ENCODE results near the gene CNTNAP4.

The CNTNAP4 gene

GRCh38 chr16:76292218-76292617 lies 15.0 kb downstream of the CNTNAP4 start:
- Histone ChIP-seq H4K8ac (ENCODE audit: low read length) (no peak overlapping the region), H3K23ac (ENCODE audit: low read length in 2 of 2) (no peak overlapping the region), H3K9me3 (ENCODE audit: control insufficient read depth, low read length) (no peaks in the 10 kb centered on the region), H3K18ac (ENCODE audit: low read depth in 1 of 2, low read length in 2 of 2) (no peak overlapping the region), H3K27me3 (ENCODE audit: control insufficient read depth in 1 of 2, insufficient read depth in 1 of 2, low read length in 2 of 2) (no peaks in the 10 kb centered on the region), H3K14ac (ENCODE audit: low read length in 2 of 2) (no peak overlapping the region), H3K4me2 (ENCODE audit: low read length, poor library complexity, severe bottlenecking) (no peak overlapping the region), H2BK12ac (ENCODE audit: low read length in 2 of 2) (no peak overlapping the region), H2BK5ac (ENCODE audit: low read depth, low read length, poor library complexity, severe bottlenecking) (no peak overlapping the region), H3K4me3 (ENCODE audit: insufficient read depth in 1 of 2, low read depth in 1 of 2, low read length in 2 of 2) (no peak overlapping the region), H2AK5ac (ENCODE audit: low read length, severe bottlenecking) (no peak overlapping the region), H3K79me1 (replicated peaks; ENCODE audit: low read length, poor library complexity, severe bottlenecking) (no peaks in the 10 kb centered on the region), H3K4me1 (ENCODE audit: control insufficient read depth, insufficient read depth, low read depth, low read length) (peaks cover 2% of the 10 kb centered on the region), H3K9ac (ENCODE audit: low read length) (no peak overlapping the region), H2BK15ac (ENCODE audit: low read depth, poor library complexity, severe bottlenecking) (no peak overlapping the region), H3K36me3 (ENCODE audit: control insufficient read depth in 1 of 2, insufficient read depth in 2 of 2, low read depth in 1 of 2, low read length in 2 of 2) (no peaks in the 10 kb centered on the region), H4K91ac (ENCODE audit: low read length) (no peak overlapping the region), H2AFZ (ENCODE audit: low read depth, low read length) (no peak overlapping the region), H3K4ac (ENCODE audit: low read depth in 1 of 2, low read length in 2 of 2) (no peak overlapping the region), H3K27ac (ENCODE audit: low read length, poor library complexity, severe bottlenecking) (no peak overlapping the region), H2BK120ac (ENCODE audit: low read depth, low read length) (no peak overlapping the region)
- no peak for DNase-seq
- 80% methylated on average over 5 of the region's 5 CpGs for WGBS

GRCh38 chr16:76293980-76294379 lies 16.8 kb downstream of the CNTNAP4 start:
- no peak overlapping the region for H2BK15ac ChIP-seq (ENCODE audit: low read depth, poor library complexity, severe bottlenecking)
- no peak overlapping the region for H3K23ac ChIP-seq (ENCODE audit: low read length in 2 of 2)
- H3K9ac ChIP-seq (ENCODE audit: low read length) = peak overlapping the region; percentile 47
- H3K4me3 ChIP-seq (ENCODE audit: insufficient read depth in 1 of 2, low read depth in 1 of 2, low read length in 2 of 2) = no peak overlapping the region
- H3K14ac ChIP-seq (ENCODE audit: low read length in 2 of 2) = no peak overlapping the region
- H2BK120ac ChIP-seq (ENCODE audit: low read depth, low read length) = no peak overlapping the region
- H2BK5ac ChIP-seq (ENCODE audit: low read depth, low read length, poor library complexity, severe bottlenecking) = no peak overlapping the region
- no peak overlapping the region for H2AK5ac ChIP-seq (ENCODE audit: low read length, severe bottlenecking)
- DNase-seq = peak; percentile 8
- 80% methylated on average over 2 of the region's 3 CpGs for WGBS
- H3K18ac ChIP-seq (ENCODE audit: low read depth in 1 of 2, low read length in 2 of 2) = no peak overlapping the region
- H3K27me3 ChIP-seq (ENCODE audit: control insufficient read depth in 1 of 2, insufficient read depth in 1 of 2, low read length in 2 of 2) = no peaks in the 10 kb centered on the region
- no peaks in the 10 kb centered on the region for H3K79me1 ChIP-seq (replicated peaks; ENCODE audit: low read length, poor library complexity, severe bottlenecking)
- no peak overlapping the region for H2BK12ac ChIP-seq (ENCODE audit: low read length in 2 of 2)
- H3K4me2 ChIP-seq (ENCODE audit: low read length, poor library complexity, severe bottlenecking) = no peak overlapping the region
- no peak overlapping the region for H3K27ac ChIP-seq (ENCODE audit: low read length, poor library complexity, severe bottlenecking)
- no peak overlapping the region for H4K91ac ChIP-seq (ENCODE audit: low read length)
- H2AFZ ChIP-seq (ENCODE audit: low read depth, low read length) = no peak overlapping the region
- H3K4me1 ChIP-seq (ENCODE audit: control insufficient read depth, insufficient read depth, low read depth, low read length) = peaks cover 2% of the 10 kb centered on the region
- no peaks in the 10 kb centered on the region for H3K36me3 ChIP-seq (ENCODE audit: control insufficient read depth in 1 of 2, insufficient read depth in 2 of 2, low read depth in 1 of 2, low read length in 2 of 2)
- H4K8ac ChIP-seq (ENCODE audit: low read length) = no peak overlapping the region
- H3K4ac ChIP-seq (ENCODE audit: low read depth in 1 of 2, low read length in 2 of 2) = no peak overlapping the region
- no peaks in the 10 kb centered on the region for H3K9me3 ChIP-seq (ENCODE audit: control insufficient read depth, low read length)

- Histone ChIP-seq H4K91ac (ENCODE audit: low read length) (no peak overlapping the region), H2AFZ (ENCODE audit: low read depth, low read length) (no peak overlapping the region), H3K27ac (ENCODE audit: low read length, poor library complexity, severe bottlenecking) (no peak overlapping the region), H3K4me3 (ENCODE audit: insufficient read depth in 1 of 2, low read depth in 1 of 2, low read length in 2 of 2) (peak overlapping the region in 1 of 2 experiments; percentile 1), H3K9ac (ENCODE audit: low read length) (peak overlapping the region; percentile 47), H3K9me3 (ENCODE audit: control insufficient read depth, low read length) (no peaks in the 10 kb centered on the region), H3K14ac (ENCODE audit: low read length in 2 of 2) (no peak overlapping the region), H2BK5ac (ENCODE audit: low read depth, low read length, poor library complexity, severe bottlenecking) (no peak overlapping the region), H3K4me2 (ENCODE audit: low read length, poor library complexity, severe bottlenecking) (no peak overlapping the region), H4K8ac (ENCODE audit: low read length) (no peak overlapping the region), H2AK5ac (ENCODE audit: low read length, severe bottlenecking) (no peak overlapping the region), H3K4ac (ENCODE audit: low read depth in 1 of 2, low read length in 2 of 2) (no peak overlapping the region), H3K79me1 (replicated peaks; ENCODE audit: low read length, poor library complexity, severe bottlenecking) (no peaks in the 10 kb centered on the region), H2BK15ac (ENCODE audit: low read depth, poor library complexity, severe bottlenecking) (no peak overlapping the region), H3K36me3 (ENCODE audit: control insufficient read depth in 1 of 2, insufficient read depth in 2 of 2, low read depth in 1 of 2, low read length in 2 of 2) (no peaks in the 10 kb centered on the region), H3K23ac (ENCODE audit: low read length in 2 of 2) (no peak overlapping the region), H2BK120ac (ENCODE audit: low read depth, low read length) (no peak overlapping the region), H3K4me1 (ENCODE audit: control insufficient read depth, insufficient read depth, low read depth, low read length) (peaks cover 2% of the 10 kb centered on the region), H2BK12ac (ENCODE audit: low read length in 2 of 2) (no peak overlapping the region), H3K27me3 (ENCODE audit: control insufficient read depth in 1 of 2, insufficient read depth in 1 of 2, low read length in 2 of 2) (no peaks in the 10 kb centered on the region), H3K18ac (ENCODE audit: low read depth in 1 of 2, low read length in 2 of 2) (no peak overlapping the region)
- DNase-seq = no peak
- 95% methylated on average over 3 of the region's 3 CpGs for WGBS
These were observed 17.4 kb downstream of the CNTNAP4 start for GRCh38 chr16:76294396-76295214.

GRCh38 chr16:76297941-76298340 lies 20.7 kb downstream of the CNTNAP4 start:
- Histone ChIP-seq H3K4me1 (ENCODE audit: control insufficient read depth, insufficient read depth, low read depth, low read length) (peaks cover 2% of the 10 kb centered on the region), H3K36me3 (ENCODE audit: control insufficient read depth in 1 of 2, insufficient read depth in 2 of 2, low read depth in 1 of 2, low read length in 2 of 2) (no peaks in the 10 kb centered on the region), H4K91ac (ENCODE audit: low read length) (no peak overlapping the region), H2BK120ac (ENCODE audit: low read depth, low read length) (no peak overlapping the region), H2BK12ac (ENCODE audit: low read length in 2 of 2) (no peak overlapping the region), H3K18ac (ENCODE audit: low read depth in 1 of 2, low read length in 2 of 2) (no peak overlapping the region), H3K27ac (ENCODE audit: low read length, poor library complexity, severe bottlenecking) (no peak overlapping the region), H3K23ac (ENCODE audit: low read length in 2 of 2) (no peak overlapping the region), H4K8ac (ENCODE audit: low read length) (no peak overlapping the region), H2AK5ac (ENCODE audit: low read length, severe bottlenecking) (no peak overlapping the region), H3K79me1 (replicated peaks; ENCODE audit: low read length, poor library complexity, severe bottlenecking) (no peaks in the 10 kb centered on the region), H3K27me3 (ENCODE audit: control insufficient read depth in 1 of 2, insufficient read depth in 1 of 2, low read length in 2 of 2) (no peaks in the 10 kb centered on the region), H3K4ac (ENCODE audit: low read depth in 1 of 2, low read length in 2 of 2) (no peak overlapping the region), H3K9ac (ENCODE audit: low read length) (no peak overlapping the region), H3K9me3 (ENCODE audit: control insufficient read depth, low read length) (no peaks in the 10 kb centered on the region), H2BK5ac (ENCODE audit: low read depth, low read length, poor library complexity, severe bottlenecking) (no peak overlapping the region), H3K4me2 (ENCODE audit: low read length, poor library complexity, severe bottlenecking) (no peak overlapping the region), H2AFZ (ENCODE audit: low read depth, low read length) (no peak overlapping the region), H3K14ac (ENCODE audit: low read length in 2 of 2) (no peak overlapping the region), H3K4me3 (ENCODE audit: insufficient read depth in 1 of 2, low read depth in 1 of 2, low read length in 2 of 2) (no peak overlapping the region), H2BK15ac (ENCODE audit: low read depth, poor library complexity, severe bottlenecking) (no peak overlapping the region)
- 82% methylated on average over 3 of the region's 3 CpGs for WGBS
- no peak for DNase-seq

Data from mesenchymal stem cell (in vitro differentiated cells and primary cell).